Aorta (tissue), 5 donors: ENCODE data around the gene RBP3. TPM values are rescaled to one million over a fixed set of nuclear protein-coding genes. Genes with fewer than 3 reads are reported as not detected.

Experiments
- ATAC-seq: fragments of 200-7000 bp; cut with Tn5 transposase; one replicate; pipeline ENCODE4 v1.9.1; 2022; ENCODE audit warnings: moderate library complexity; ENCODE audit not compliant: low FRiP score
- DNase-seq, 2 donors: peaks; one replicate each; pipeline ENCODE4 v3.0.0-alpha.2; 2020
- H3K27ac ChIP-seq, 2 donors: one replicate each; pipeline ENCODE4 v1.5.1; 2013; ENCODE audit warnings: low read length in 2 of 2, mild to moderate bottlenecking in 2 of 2, moderate library complexity in 2 of 2, control low read depth in 1 of 2, inconsistent platforms in 1 of 2, low read depth in 1 of 2
- H3K27me3 ChIP-seq, 2 donors: one replicate each; pipeline ENCODE4 v1.6.1; 2013; ENCODE audit warnings: control low read depth in 1 of 2, low read length in 1 of 2, mild to moderate bottlenecking in 1 of 2, moderate library complexity in 1 of 2; ENCODE audit not compliant: insufficient read depth in 2 of 2, control insufficient read depth in 1 of 2
- H3K36me3 ChIP-seq, 2 donors: one replicate each; pipeline ENCODE4 v1.6.1; 2013; ENCODE audit warnings: control low read depth in 1 of 2, low read length in 1 of 2, mild to moderate bottlenecking in 1 of 2; ENCODE audit not compliant: insufficient read depth in 2 of 2, control insufficient read depth in 1 of 2
- H3K4me1 ChIP-seq, 2 donors: one replicate each; pipeline ENCODE4 v1.6.1; 2013; ENCODE audit warnings: low read length in 2 of 2, control low read depth in 1 of 2, mild to moderate bottlenecking in 1 of 2, moderate library complexity in 1 of 2; ENCODE audit not compliant: insufficient read depth in 2 of 2, control insufficient read depth in 1 of 2
- H3K4me3 ChIP-seq, 2 donors: one replicate each; pipeline ENCODE4 v1.5.1; 2013; ENCODE audit warnings: low read length in 2 of 2, control low read depth in 1 of 2, mild to moderate bottlenecking in 1 of 2
- H3K9me3 ChIP-seq: one replicate; pipeline ENCODE4 v1.6.1; 2013; ENCODE audit warnings: mild to moderate bottlenecking, low read length; ENCODE audit not compliant: control insufficient read depth
- WGBS, 2 donors: extraction: QIAGEN DNeasy Blood & Tissue Kit; methylation state at CpG; one replicate each; pipeline ENCODE4 v1.1.7; 2013; 5-methylcytosine and 5-hydroxymethylcytosine counted together
- intact Hi-C, 2 donors: fragments of 100-400 bp; cut with DNase I; formaldehyde crosslinking; loops; one replicate each; pipeline versions ENCODE4 v1.14.2 to v1.15.0; 2022
- polyA plus RNA-seq, 2 donors: library from polyadenylated mRNA; stranded (reverse); fragments of 200-250 nt; gene quantifications; one replicate each; pipeline ENCODE4 v1.2.3, GENCODE V29; 2013
- total RNA-seq, 2 donors: library from RNA; stranded (reverse); fragmentation: NEBNext Ultra II Directional; extraction: Animal tissue kit (Norgen Biotek cat#: 25700); gene quantifications; one replicate each; pipeline ENCODE4 v1.2.1, GENCODE V29; 2021
- donor health status: healthy with polysubstance abuse.
- donor health status: Bipolar disorder and iron deficiency.
- donor health status: DM: no; HTN: no; CAD: no.
- donor health status: DM: no; HTN: no; CAD: no.
- donor health status: DM: yes; HTN: yes; CAD: no.

Gene RBP3
- total and polyA plus RNA-seq, 4 donors: not detected

DNA sequence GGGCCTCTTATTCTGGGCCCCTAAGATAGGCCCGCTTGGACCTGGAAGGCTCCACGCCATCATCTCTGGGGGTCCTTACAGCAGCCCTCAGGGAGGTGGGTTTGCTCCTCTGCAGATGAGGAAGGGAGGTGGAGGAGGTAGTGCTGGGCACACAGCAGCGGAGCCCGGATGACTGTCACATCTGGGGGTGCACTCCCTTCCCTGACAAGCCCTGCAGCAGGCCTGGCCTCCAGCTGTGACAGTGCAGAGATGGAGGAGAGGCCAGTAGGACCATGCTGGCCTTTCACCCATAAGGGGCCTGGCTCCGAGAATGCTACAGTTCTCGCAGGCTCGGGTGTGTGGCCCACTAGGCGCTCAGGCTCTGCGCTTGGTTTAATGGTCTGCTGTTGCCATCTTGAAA is 16.7 kb upstream of the RBP3 start:
- H3K4me1 ChIP-seq: no peaks in the 10 kb centered on the region
- H3K9me3 ChIP-seq: no peaks in the 10 kb centered on the region
- 98 to 100% methylated on average over 9 of the region's 9 CpGs for WGBS, 2 donors
- DNase-seq (peak in 1 of 2 donors; percentile 58), ATAC-seq (no peak)
- intact Hi-C loops: no loop called here
- H3K36me3 ChIP-seq: no peaks in the 10 kb centered on the region
- no peak overlapping the region for H3K27ac ChIP-seq
- H3K4me3 ChIP-seq: no peak overlapping the region
- H3K27me3 ChIP-seq: no peaks in the 10 kb centered on the region

DNA sequence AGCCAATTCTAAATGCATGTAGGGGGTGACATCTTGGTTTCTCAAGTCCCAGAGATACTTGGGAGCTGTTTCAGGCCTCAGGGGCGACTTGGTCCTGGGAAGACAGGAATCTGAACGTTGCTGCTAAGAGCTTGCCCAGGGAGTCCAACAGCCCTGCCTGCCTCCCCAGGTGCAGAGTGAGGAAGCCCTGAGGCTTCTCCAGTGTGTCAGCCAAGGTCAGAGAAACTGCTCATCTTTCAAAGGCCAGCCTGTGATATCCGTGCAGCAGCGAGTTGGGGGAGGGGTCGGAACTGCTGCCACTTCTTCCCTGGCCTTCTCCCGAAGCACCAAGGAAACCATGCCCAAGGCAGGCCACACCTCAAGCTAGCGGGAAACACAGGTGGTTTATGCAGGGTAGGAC is 16.2 kb upstream of the RBP3 start:
- WGBS, 2 donors: 90 to 91% methylated on average over 7 of the region's 7 CpGs
- no peak overlapping the region for H3K27ac ChIP-seq
- no peaks in the 10 kb centered on the region for H3K36me3 ChIP-seq
- H3K4me3 ChIP-seq: no peak overlapping the region
- ATAC-seq: no peak
- no peaks in the 10 kb centered on the region for H3K27me3 ChIP-seq
- intact Hi-C loops: no loop called here
- H3K4me1 ChIP-seq: no peaks in the 10 kb centered on the region
- DNase-seq: peak in 1 of 2 donors; percentile 20
- H3K9me3 ChIP-seq: no peaks in the 10 kb centered on the region

DNA sequence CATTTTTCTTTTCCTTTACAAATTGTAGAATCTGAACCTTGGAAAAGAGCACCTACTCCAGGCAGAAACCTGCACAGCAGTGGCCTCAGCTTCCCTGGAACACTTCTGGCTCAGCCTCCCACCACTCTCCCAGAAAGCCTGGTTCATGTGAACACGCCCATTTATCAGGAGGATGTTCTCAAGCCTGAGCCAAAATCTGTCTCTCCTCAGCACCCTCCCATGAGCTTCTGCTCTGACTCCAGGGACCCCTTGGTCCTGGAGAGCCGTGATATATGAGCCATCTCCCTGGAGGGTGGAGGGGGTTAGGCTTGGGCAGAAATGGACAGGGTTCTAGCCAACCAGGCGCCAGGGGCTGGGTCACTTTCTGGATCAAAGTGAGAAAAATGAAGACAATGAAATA is 15.8 kb upstream of the RBP3 start:
- WGBS, 2 donors: 80 to 83% methylated on average over 3 of the region's 3 CpGs
- Histone ChIP-seq H3K4me1 (no peaks in the 10 kb centered on the region), H3K27ac (no peak overlapping the region), H3K27me3 (no peaks in the 10 kb centered on the region), H3K4me3 (no peak overlapping the region), H3K36me3 (no peaks in the 10 kb centered on the region), H3K9me3 (no peaks in the 10 kb centered on the region)
- ATAC-seq (no peak), DNase-seq (peak in 1 of 2 donors; percentile 22)
- intact Hi-C loops: no loop called here

DNA sequence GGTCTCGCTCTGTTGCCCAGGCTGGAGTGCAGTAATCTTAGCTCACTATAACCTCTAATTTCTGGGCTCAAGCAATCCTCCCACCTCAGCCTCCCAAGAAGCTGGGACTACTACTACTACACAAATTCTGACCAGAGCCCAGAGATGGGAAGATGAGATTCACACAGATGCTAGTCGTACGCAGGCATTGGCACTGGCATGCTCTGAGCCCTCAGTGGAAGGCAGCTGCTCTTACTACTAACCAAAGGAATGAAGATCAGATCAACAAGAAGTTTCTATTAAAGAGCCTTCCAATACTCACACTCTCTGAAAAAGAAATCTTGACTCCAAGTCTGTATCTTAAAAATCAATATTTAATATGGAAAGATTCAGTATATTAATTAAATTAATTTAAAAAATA is 15.2 kb upstream of the RBP3 start:
- H3K9me3 ChIP-seq: no peaks in the 10 kb centered on the region
- intact Hi-C loops: no loop called here
- H3K27me3 ChIP-seq: no peaks in the 10 kb centered on the region
- ATAC-seq: no peak
- H3K4me3 ChIP-seq: no peak overlapping the region
- WGBS, 2 donors: 77 to 90% methylated on average over 3 of the region's 3 CpGs
- H3K4me1 ChIP-seq: no peaks in the 10 kb centered on the region
- no peaks in the 10 kb centered on the region for H3K36me3 ChIP-seq
- no peak for DNase-seq
- no peak overlapping the region for H3K27ac ChIP-seq

DNA sequence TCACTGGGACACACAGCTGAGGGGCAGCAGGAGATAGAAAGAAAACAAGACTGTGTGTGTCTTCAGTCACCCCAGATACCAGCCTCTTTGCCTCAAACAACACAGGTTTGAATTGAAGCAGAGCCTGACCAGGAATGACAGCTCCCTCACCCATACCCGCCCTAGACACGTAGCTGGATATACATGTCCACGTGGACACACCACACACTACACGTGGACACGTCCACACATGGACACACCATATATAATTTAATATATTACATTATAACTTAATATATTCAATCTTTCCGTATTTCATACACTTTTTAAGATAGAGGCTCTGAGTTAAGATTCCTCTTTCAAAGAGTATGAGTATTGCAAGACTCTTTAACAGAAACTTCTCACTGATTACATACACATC is 14.6 kb upstream of the RBP3 start:
- intact Hi-C loops: no loop called here
- ATAC-seq: no peak

GRCh38 chr10:47334466-47335295 is 13.5 kb upstream of the RBP3 start:
- Histone ChIP-seq H3K36me3 (no peaks in the 10 kb centered on the region), H3K27ac (no peak overlapping the region), H3K9me3 (no peaks in the 10 kb centered on the region), H3K4me3 (no peak overlapping the region), H3K27me3 (no peaks in the 10 kb centered on the region), H3K4me1 (no peaks in the 10 kb centered on the region)
- WGBS, 2 donors: 92% methylated on average over 8 of the region's 8 CpGs
- ATAC-seq (no peak), DNase-seq (peak in 1 of 2 donors; percentile 22)
- intact Hi-C loops: no loop called here

More for the DNA sequence above, 14.6 kb upstream of the RBP3 start:
- H3K4me3 ChIP-seq: no peak overlapping the region
- no peak overlapping the region for H3K27ac ChIP-seq
- 90 to 92% methylated on average over 6 of the region's 6 CpGs for WGBS, 2 donors
- H3K27me3 ChIP-seq: no peaks in the 10 kb centered on the region
- no peaks in the 10 kb centered on the region for H3K4me1 ChIP-seq
- peak in 1 of 2 donors; percentile 32 for DNase-seq
- H3K36me3 ChIP-seq: no peaks in the 10 kb centered on the region
- H3K9me3 ChIP-seq: no peaks in the 10 kb centered on the region

DNA sequence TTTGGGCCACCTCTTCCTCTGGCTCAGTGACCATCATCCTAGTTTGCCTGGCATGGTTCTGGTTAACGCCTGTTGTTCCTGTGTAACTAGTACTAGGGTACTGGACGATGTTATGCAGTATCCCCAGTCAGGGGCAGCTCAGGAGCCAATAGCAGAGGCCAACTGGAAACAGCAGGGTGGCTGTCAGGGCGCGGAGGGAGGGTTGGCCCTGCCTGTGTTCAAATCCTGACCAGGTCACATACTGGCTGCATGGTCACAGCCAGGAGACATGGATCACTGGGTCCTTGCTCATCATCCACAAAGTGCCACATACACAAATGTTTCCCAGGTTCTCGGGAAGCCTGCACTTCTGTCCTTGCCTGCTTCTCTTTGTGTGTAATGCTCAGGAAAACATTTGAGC is 12.3 kb upstream of the RBP3 start:
- intact Hi-C loops: no loop called here
- 95 to 96% methylated on average over 5 of the region's 5 CpGs for WGBS, 2 donors
- no peak overlapping the region for H3K4me3 ChIP-seq
- no peaks in the 10 kb centered on the region for H3K4me1 ChIP-seq
- no peak for ATAC-seq
- no peak overlapping the region for H3K27ac ChIP-seq
- H3K36me3 ChIP-seq: no peaks in the 10 kb centered on the region
- no peaks in the 10 kb centered on the region for H3K27me3 ChIP-seq
- H3K9me3 ChIP-seq: no peaks in the 10 kb centered on the region
- DNase-seq: peak in 1 of 2 donors; percentile 31

- Histone ChIP-seq H3K27ac (no peak overlapping the region), H3K4me1 (no peaks in the 10 kb centered on the region), H3K27me3 (no peaks in the 10 kb centered on the region), H3K36me3 (no peaks in the 10 kb centered on the region), H3K9me3 (no peaks in the 10 kb centered on the region), H3K4me3 (no peak overlapping the region)
- WGBS, 2 donors: 39 to 49% methylated on average over 15 of the region's 15 CpGs
- intact Hi-C loops: no loop called here
- DNase-seq (peak; percentile 41 to 45), ATAC-seq (no peak)
Measured at GRCh38 chr10:47336387-47337134, 11.6 kb upstream of the RBP3 start.

- no peaks in the 10 kb centered on the region for H3K9me3 ChIP-seq
- no peaks in the 10 kb centered on the region for H3K27me3 ChIP-seq
- peak in 1 of 2 donors; percentile 12 for DNase-seq
- no peaks in the 10 kb centered on the region for H3K36me3 ChIP-seq
- intact Hi-C loops: no loop called here
- no peak for ATAC-seq
- no peak overlapping the region for H3K4me3 ChIP-seq
- 89 to 91% methylated on average over 4 of the region's 4 CpGs for WGBS, 2 donors
- no peak overlapping the region for H3K27ac ChIP-seq
- no peaks in the 10 kb centered on the region for H3K4me1 ChIP-seq
Measured at GRCh38 chr10:47337310-47337709, 10.9 kb upstream of the RBP3 start.
